SK-N-SH treated with all-trans-retinoic acid at 6 μM for 48 hours (cell line): ENCODE data around the gene NRSN2.

ENCODE experiments used
- ARNTL ChIP-seq: fragments of 450-650 bp; formaldehyde crosslinking; IDR thresholded peaks from 2 replicates; pipeline ENCODE4 v1.5.0; 2020; ENCODE audit warnings: low read depth, mild to moderate bottlenecking, moderate library complexity, borderline replicate concordance
- CREB5 ChIP-seq: fragments of 250-450 bp; sonication (Bioruptor Pico); IDR thresholded peaks from 2 replicates; pipeline ENCODE4 v1.5.1; 2020; ENCODE audit warnings: low read depth, mild to moderate bottlenecking, moderate library complexity
- GLIS3 ChIP-seq: fragments of 250-450 bp; sonication (Bioruptor Pico); IDR thresholded peaks from 2 replicates; pipeline ENCODE4 v1.5.0; 2020; ENCODE audit warnings: mild to moderate bottlenecking, moderate library complexity
- PPARA ChIP-seq: fragments of 250-450 bp; sonication (Bioruptor Pico); IDR thresholded peaks from 2 replicates; pipeline ENCODE4 v1.5.0; 2020; ENCODE audit warnings: mild to moderate bottlenecking, borderline replicate concordance
- SNAI2 ChIP-seq: fragments of 250-450 bp; sonication (Bioruptor Pico); IDR thresholded peaks from 2 replicates; pipeline ENCODE4 v1.5.0; 2020; ENCODE audit warnings: mild to moderate bottlenecking, moderate library complexity
- ZC3H10 ChIP-seq: fragments of 250-450 bp; sonication (Bioruptor Pico); IDR thresholded peaks from 2 replicates; pipeline ENCODE4 v1.5.1; 2021; ENCODE audit warnings: mild to moderate bottlenecking, moderate library complexity
- ZFP3 ChIP-seq: fragments of 250-450 bp; sonication (Bioruptor Pico); IDR thresholded peaks from 2 replicates; pipeline ENCODE4 v1.5.0; 2020; ENCODE audit warnings: mild to moderate bottlenecking, moderate library complexity
- ZFP30 ChIP-seq: fragments of 450-650 bp; formaldehyde crosslinking; IDR thresholded peaks from 2 replicates; pipeline ENCODE4 v1.5.0; 2022; ENCODE audit warnings: mild to moderate bottlenecking, moderate library complexity
- ZNF565 ChIP-seq: fragments of 450-650 bp; formaldehyde crosslinking; conservative IDR thresholded peaks from 2 replicates; pipeline ENCODE4 v1.5.0; 2020; ENCODE audit warnings: low read depth, mild to moderate bottlenecking, moderate library complexity
- ZNF8 ChIP-seq: fragments of 450-650 bp; formaldehyde crosslinking; IDR thresholded peaks from 2 replicates; pipeline ENCODE4 v1.5.0; 2020; ENCODE audit warnings: mild to moderate bottlenecking, moderate library complexity
- TF ChIP-seq, protein P1 (sequence below): fragments of 250-450 bp; sonication (Bioruptor Pico); IDR thresholded peaks from 2 replicates; pipeline ENCODE4 v1.8.0; 2020; ENCODE audit warnings: mild to moderate bottlenecking, moderate library complexity, borderline replicate concordance
- TF ChIP-seq, protein P2 (sequence below): fragments of 250-450 bp; sonication (Bioruptor Pico); IDR thresholded peaks from 2 replicates; pipeline ENCODE4 v1.8.0; 2021; ENCODE audit warnings: low read depth, mild to moderate bottlenecking, moderate library complexity, borderline replicate concordance
- TF ChIP-seq, protein P3 (sequence below): fragments of 250-450 bp; sonication (Bioruptor Pico); IDR thresholded peaks from 2 replicates; pipeline ENCODE4 v1.5.0; 2020; ENCODE audit warnings: mild to moderate bottlenecking, moderate library complexity

GRCh38 chr20:313402-313801 is 33.5 kb upstream of the NRSN2 start:
- no peak for TF ChIP-seq ZC3H10 (CRISPR knock-in tag)
- TF ChIP-seq ZNF565 = no peak
- no peak for TF ChIP-seq CREB5
- no peak for TF ChIP-seq PPARA (CRISPR knock-in tag)
- TF ChIP-seq, protein P1, sequence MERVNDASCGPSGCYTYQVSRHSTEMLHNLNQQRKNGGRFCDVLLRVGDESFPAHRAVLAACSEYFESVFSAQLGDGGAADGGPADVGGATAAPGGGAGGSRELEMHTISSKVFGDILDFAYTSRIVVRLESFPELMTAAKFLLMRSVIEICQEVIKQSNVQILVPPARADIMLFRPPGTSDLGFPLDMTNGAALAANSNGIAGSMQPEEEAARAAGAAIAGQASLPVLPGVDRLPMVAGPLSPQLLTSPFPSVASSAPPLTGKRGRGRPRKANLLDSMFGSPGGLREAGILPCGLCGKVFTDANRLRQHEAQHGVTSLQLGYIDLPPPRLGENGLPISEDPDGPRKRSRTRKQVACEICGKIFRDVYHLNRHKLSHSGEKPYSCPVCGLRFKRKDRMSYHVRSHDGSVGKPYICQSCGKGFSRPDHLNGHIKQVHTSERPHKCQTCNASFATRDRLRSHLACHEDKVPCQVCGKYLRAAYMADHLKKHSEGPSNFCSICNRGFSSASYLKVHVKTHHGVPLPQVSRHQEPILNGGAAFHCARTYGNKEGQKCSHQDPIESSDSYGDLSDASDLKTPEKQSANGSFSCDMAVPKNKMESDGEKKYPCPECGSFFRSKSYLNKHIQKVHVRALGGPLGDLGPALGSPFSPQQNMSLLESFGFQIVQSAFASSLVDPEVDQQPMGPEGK (CRISPR knock-in tag) = no peak
- TF ChIP-seq, protein P2, sequence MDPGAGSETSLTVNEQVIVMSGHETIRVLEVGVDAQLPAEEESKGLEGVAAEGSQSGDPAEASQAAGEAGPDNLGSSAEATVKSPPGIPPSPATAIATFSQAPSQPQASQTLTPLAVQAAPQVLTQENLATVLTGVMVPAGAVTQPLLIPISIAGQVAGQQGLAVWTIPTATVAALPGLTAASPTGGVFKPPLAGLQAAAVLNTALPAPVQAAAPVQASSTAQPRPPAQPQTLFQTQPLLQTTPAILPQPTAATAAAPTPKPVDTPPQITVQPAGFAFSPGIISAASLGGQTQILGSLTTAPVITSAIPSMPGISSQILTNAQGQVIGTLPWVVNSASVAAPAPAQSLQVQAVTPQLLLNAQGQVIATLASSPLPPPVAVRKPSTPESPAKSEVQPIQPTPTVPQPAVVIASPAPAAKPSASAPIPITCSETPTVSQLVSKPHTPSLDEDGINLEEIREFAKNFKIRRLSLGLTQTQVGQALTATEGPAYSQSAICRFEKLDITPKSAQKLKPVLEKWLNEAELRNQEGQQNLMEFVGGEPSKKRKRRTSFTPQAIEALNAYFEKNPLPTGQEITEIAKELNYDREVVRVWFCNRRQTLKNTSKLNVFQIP = no peak
- TF ChIP-seq, protein P3, sequence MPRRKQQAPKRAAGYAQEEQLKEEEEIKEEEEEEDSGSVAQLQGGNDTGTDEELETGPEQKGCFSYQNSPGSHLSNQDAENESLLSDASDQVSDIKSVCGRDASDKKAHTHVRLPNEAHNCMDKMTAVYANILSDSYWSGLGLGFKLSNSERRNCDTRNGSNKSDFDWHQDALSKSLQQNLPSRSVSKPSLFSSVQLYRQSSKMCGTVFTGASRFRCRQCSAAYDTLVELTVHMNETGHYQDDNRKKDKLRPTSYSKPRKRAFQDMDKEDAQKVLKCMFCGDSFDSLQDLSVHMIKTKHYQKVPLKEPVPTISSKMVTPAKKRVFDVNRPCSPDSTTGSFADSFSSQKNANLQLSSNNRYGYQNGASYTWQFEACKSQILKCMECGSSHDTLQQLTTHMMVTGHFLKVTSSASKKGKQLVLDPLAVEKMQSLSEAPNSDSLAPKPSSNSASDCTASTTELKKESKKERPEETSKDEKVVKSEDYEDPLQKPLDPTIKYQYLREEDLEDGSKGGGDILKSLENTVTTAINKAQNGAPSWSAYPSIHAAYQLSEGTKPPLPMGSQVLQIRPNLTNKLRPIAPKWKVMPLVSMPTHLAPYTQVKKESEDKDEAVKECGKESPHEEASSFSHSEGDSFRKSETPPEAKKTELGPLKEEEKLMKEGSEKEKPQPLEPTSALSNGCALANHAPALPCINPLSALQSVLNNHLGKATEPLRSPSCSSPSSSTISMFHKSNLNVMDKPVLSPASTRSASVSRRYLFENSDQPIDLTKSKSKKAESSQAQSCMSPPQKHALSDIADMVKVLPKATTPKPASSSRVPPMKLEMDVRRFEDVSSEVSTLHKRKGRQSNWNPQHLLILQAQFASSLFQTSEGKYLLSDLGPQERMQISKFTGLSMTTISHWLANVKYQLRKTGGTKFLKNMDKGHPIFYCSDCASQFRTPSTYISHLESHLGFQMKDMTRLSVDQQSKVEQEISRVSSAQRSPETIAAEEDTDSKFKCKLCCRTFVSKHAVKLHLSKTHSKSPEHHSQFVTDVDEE (CRISPR knock-in tag) = no peak
- TF ChIP-seq SNAI2 (CRISPR knock-in tag) = no peak
- no peak for TF ChIP-seq ZFP30
- TF ChIP-seq GLIS3 (CRISPR knock-in tag) = no peak
- no peak for TF ChIP-seq ZNF8 (CRISPR knock-in tag)
- TF ChIP-seq ZFP3 = no peak
- TF ChIP-seq ARNTL (CRISPR knock-in tag) = no peak
